ENCODE data around the gene KRT72. TPM values are rescaled to one million over a fixed set of nuclear protein-coding genes. Genes with fewer than 3 reads are reported as not detected.

The KRT72 gene
- total RNA-seq, 2 donors from 2014 or later = 0.43 TPM; not detected in 1

GRCh38 chr12:52618866-52619265, 17.6 kb upstream of the KRT72 start:
- ATAC-seq = no peak
- H3K4me3 Mint-ChIP-seq = no peak overlapping the region
- no peaks in the 10 kb centered on the region for H3K36me3 Mint-ChIP-seq
- DNase-seq (ENCODE audit: low spot score) = no peak
- H3K27me3 Mint-ChIP-seq = peaks cover 4 to 6% of the 10 kb centered on the region in 2 donors
- H3K27ac Mint-ChIP-seq = no peak overlapping the region
- H3K9me3 Mint-ChIP-seq = no peaks in the 10 kb centered on the region
- peaks cover 10 to 40% of the 10 kb centered on the region in 2 donors for H3K4me1 Mint-ChIP-seq (ENCODE audit: low read depth in 2 of 2)

- no peak within 1 kb of the TSS for H3K4me3 Mint-ChIP-seq
- peaks cover 13 to 43% of the 10 kb centered on the region in 2 donors for H3K4me1 Mint-ChIP-seq (ENCODE audit: low read depth in 2 of 2)
- no peak for DNase-seq (ENCODE audit: low spot score)
- H3K36me3 Mint-ChIP-seq = no peaks in the 10 kb centered on the region
- H3K27me3 Mint-ChIP-seq = peaks cover 4 to 6% of the 10 kb centered on the region in 2 donors
- H3K9me3 Mint-ChIP-seq = no peaks in the 10 kb centered on the region
- ATAC-seq = no peak
- H3K27ac Mint-ChIP-seq = no peak within 1 kb of the TSS
These were observed 17.0 kb upstream of the KRT72 start, which contains the start of gene KRT73 for GRCh38 chr12:52618216-52618615. TSS of gene KRT73 (minus strand) at chr12:52618559. CDS start at chr12:52618524, 35 bp downstream.

- ATAC-seq (no peak), DNase-seq (ENCODE audit: low spot score) (no peak)
- Mint-ChIP-seq H3K4me1 (ENCODE audit: low read depth in 2 of 2) (peaks cover 13 to 38% of the 10 kb centered on the region in 2 donors), H3K27ac (no peak overlapping the region), H3K36me3 (no peaks in the 10 kb centered on the region), H3K27me3 (peaks cover 4 to 6% of the 10 kb centered on the region in 2 donors), H3K4me3 (no peak overlapping the region), H3K9me3 (no peaks in the 10 kb centered on the region)
These were observed 16.1 kb upstream of the KRT72 start for GRCh38 chr12:52617403-52617785.

GRCh38 chr12:52616680-52617402, 15.6 kb upstream of the KRT72 start:
- peaks cover 13 to 38% of the 10 kb centered on the region in 2 donors for H3K4me1 Mint-ChIP-seq (ENCODE audit: low read depth in 2 of 2)
- ATAC-seq (no peak), DNase-seq (ENCODE audit: low spot score) (no peak)
- no peak overlapping the region for H3K4me3 Mint-ChIP-seq
- no peaks in the 10 kb centered on the region for H3K36me3 Mint-ChIP-seq
- H3K27me3 Mint-ChIP-seq = peaks cover 4 to 6% of the 10 kb centered on the region in 2 donors
- no peak overlapping the region for H3K27ac Mint-ChIP-seq
- H3K9me3 Mint-ChIP-seq = no peaks in the 10 kb centered on the region

DNA sequence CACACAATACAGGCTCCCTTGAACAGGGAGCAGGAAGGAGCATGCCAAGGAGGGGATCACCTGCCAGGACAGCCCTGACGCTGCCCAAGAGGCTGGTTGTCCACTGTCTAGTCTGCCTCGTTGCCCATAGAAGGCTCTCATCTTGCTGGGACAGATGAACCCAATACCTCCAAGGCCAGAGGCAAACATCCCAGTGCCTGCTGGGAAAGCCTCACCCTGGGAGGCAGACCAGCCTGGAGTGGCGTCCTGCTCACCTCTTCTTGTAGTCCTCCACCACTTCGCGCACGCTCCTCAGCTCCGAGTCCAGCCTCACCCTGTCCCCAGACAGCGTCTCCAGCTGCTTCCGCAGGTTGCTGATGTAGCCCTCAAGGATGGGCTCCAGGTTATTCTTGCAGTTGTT, 14.6 kb upstream of the KRT72 start:
- peaks cover 13 to 35% of the 10 kb centered on the region in 2 donors for H3K4me1 Mint-ChIP-seq (ENCODE audit: low read depth in 2 of 2)
- peak overlapping the region in 1 of 2 donors; percentile 51 for H3K27ac Mint-ChIP-seq
- peaks cover 4% of the 10 kb centered on the region in 2 donors for H3K27me3 Mint-ChIP-seq
- no peaks in the 10 kb centered on the region for H3K9me3 Mint-ChIP-seq
- ATAC-seq = no peak
- H3K36me3 Mint-ChIP-seq = no peaks in the 10 kb centered on the region
- no peak for DNase-seq (ENCODE audit: low spot score)
- H3K4me3 Mint-ChIP-seq = no peak overlapping the region

GRCh38 chr12:52615208-52615868, 14.1 kb upstream of the KRT72 start:
- DNase-seq (ENCODE audit: low spot score) (no peak), ATAC-seq (no peak)
- Mint-ChIP-seq H3K4me1 (ENCODE audit: low read depth in 2 of 2) (peaks cover 13 to 35% of the 10 kb centered on the region in 2 donors), H3K27me3 (peaks cover 0 to 4% of the 10 kb centered on the region in 2 donors), H3K27ac (no peak overlapping the region), H3K4me3 (no peak overlapping the region), H3K36me3 (no peaks in the 10 kb centered on the region), H3K9me3 (no peaks in the 10 kb centered on the region)

GRCh38 chr12:52614381-52615207, 13.3 kb upstream of the KRT72 start:
- ATAC-seq = no peak
- H3K9me3 Mint-ChIP-seq = no peaks in the 10 kb centered on the region
- DNase-seq (ENCODE audit: low spot score) = no peak
- H3K27ac Mint-ChIP-seq = no peak overlapping the region
- no peak overlapping the region for H3K4me3 Mint-ChIP-seq
- H3K27me3 Mint-ChIP-seq = peaks cover 0 to 4% of the 10 kb centered on the region in 2 donors
- no peaks in the 10 kb centered on the region for H3K36me3 Mint-ChIP-seq
- peaks cover 14 to 39% of the 10 kb centered on the region in 2 donors for H3K4me1 Mint-ChIP-seq (ENCODE audit: low read depth in 2 of 2)

DNA sequence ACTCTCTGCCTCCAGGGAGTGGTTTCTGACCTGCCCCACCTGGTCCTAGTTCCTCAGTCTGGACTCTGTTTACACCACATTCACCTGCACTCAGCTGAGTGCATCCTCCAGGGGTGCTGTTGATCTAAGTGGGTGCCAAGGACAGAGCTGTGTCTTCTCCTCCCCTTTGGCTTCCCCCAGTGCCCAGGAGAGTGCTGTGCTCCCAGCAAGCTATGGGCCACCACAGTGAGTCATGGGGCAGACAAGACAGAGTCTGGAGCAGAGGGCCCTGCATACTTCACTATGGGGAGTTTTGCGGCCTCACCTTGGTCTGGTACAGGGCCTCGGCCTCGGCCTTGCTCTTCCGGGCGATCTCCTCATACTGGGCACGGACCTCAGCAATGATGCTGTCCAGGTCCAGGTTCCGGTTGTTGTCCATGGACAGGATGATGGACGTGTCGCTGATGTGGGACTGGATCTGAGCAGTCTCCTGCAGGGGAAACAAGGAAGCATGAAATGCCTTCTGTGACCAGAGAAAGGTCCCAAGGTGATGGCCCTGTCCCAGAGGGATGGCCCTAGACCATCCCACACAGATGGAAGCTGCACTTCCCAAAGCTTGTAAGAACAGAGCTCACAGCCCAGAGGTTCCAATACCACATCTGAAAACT, 12.2 kb upstream of the KRT72 start:
- H3K36me3 Mint-ChIP-seq = no peaks in the 10 kb centered on the region
- peaks cover 20 to 42% of the 10 kb centered on the region in 2 donors for H3K4me1 Mint-ChIP-seq (ENCODE audit: low read depth in 2 of 2)
- DNase-seq (ENCODE audit: low spot score) = no peak
- no peak overlapping the region for H3K4me3 Mint-ChIP-seq
- no peaks in the 10 kb centered on the region for H3K9me3 Mint-ChIP-seq
- peak in 1 of 2 donors; percentile 21 for ATAC-seq
- peaks cover 0 to 4% of the 10 kb centered on the region in 2 donors for H3K27me3 Mint-ChIP-seq
- peak overlapping the region; percentile 0 to 28 for H3K27ac Mint-ChIP-seq

- H3K27ac Mint-ChIP-seq = no peak overlapping the region
- no peaks in the 10 kb centered on the region for H3K9me3 Mint-ChIP-seq
- H3K4me1 Mint-ChIP-seq (ENCODE audit: low read depth in 2 of 2) = peaks cover 23 to 45% of the 10 kb centered on the region in 2 donors
- no peak overlapping the region for H3K4me3 Mint-ChIP-seq
- H3K36me3 Mint-ChIP-seq = no peaks in the 10 kb centered on the region
- peaks cover 3 to 4% of the 10 kb centered on the region in 2 donors for H3K27me3 Mint-ChIP-seq
- DNase-seq (ENCODE audit: low spot score) (no peak), ATAC-seq (no peak)
These were observed 11.4 kb upstream of the KRT72 start for GRCh38 chr12:52612431-52613383.

GRCh38 chr12:52611080-52611468, 9.8 kb upstream of the KRT72 start:
- Mint-ChIP-seq H3K27me3 (peaks cover 0 to 7% of the 10 kb centered on the region in 2 donors), H3K4me3 (no peak overlapping the region), H3K4me1 (ENCODE audit: low read depth in 2 of 2) (peaks cover 27 to 42% of the 10 kb centered on the region in 2 donors), H3K9me3 (no peaks in the 10 kb centered on the region), H3K27ac (no peak overlapping the region), H3K36me3 (no peaks in the 10 kb centered on the region)
- ATAC-seq = no peak
- DNase-seq (ENCODE audit: low spot score) = no peak

- H3K4me1 Mint-ChIP-seq (ENCODE audit: low read depth in 2 of 2) = peaks cover 30 to 45% of the 10 kb centered on the region in 2 donors
- ATAC-seq (no peak), DNase-seq (ENCODE audit: low spot score) (no peak)
- H3K27me3 Mint-ChIP-seq = peaks cover 0 to 7% of the 10 kb centered on the region in 2 donors
- H3K36me3 Mint-ChIP-seq = no peaks in the 10 kb centered on the region
- H3K9me3 Mint-ChIP-seq = no peaks in the 10 kb centered on the region
- H3K4me3 Mint-ChIP-seq = no peak overlapping the region
- no peak overlapping the region for H3K27ac Mint-ChIP-seq
These were observed 7.8 kb upstream of the KRT72 start for GRCh38 chr12:52608826-52609630.

DNA sequence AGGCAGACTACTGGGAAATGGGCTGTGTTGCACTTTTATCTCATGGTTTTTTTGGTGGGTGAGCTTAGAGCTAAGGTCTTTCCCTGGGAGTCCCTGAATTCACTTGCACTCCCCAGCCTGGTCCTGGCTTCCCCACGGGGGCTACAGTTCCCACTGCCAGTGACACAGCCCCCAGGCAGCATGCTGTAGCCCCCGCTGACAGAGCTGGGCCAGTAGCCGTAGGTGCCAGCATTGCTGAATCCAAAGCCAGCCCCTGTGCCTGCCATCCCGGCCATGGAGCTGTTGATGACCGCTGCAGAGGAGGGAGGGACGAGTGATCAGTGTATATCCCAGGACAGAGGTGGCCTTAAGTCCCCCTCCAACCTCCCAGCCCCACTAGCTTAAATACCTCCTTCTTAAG, 6.9 kb upstream of the KRT72 start:
- peaks cover 25 to 43% of the 10 kb centered on the region in 2 donors for H3K4me1 Mint-ChIP-seq (ENCODE audit: low read depth in 2 of 2)
- no peak for DNase-seq (ENCODE audit: low spot score)

More for the DNA sequence above, 6.9 kb upstream of the KRT72 start:
- Mint-ChIP-seq H3K4me3 (no peak overlapping the region), H3K27ac (no peak overlapping the region), H3K27me3 (peaks cover 0 to 7% of the 10 kb centered on the region in 2 donors), H3K9me3 (no peaks in the 10 kb centered on the region), H3K36me3 (no peaks in the 10 kb centered on the region)
- no peak for ATAC-seq

Measured in natural killer cell treated with Interleukin-12 subunit alpha and Interleukin-12 subunit beta and Interleukin-15 and Interleukin-18, amount 100 ng/mL, for 72 hours (primary cell).